H1 (cell line): ENCODE results near the gene ETV1. TPM values are rescaled to one million over a fixed set of nuclear protein-coding genes. Genes with fewer than 3 reads are reported as not detected.
A peak's percentile ranks its signal among the peaks of the same experiment; 100 is the strongest.

Experiments used
- CTCF ChIA-PET: fragments of 300-600 bp; sonication (Branson Sonifier 250); formaldehyde crosslinking; loops from one replicate; lab custom pipeline; 2021; ENCODE audit not compliant: partially characterized antibody; lab: Charles Lee
- POLR2A ChIA-PET: fragments of 300-600 bp; sonication (Branson Sonifier 250); formaldehyde crosslinking; loops from one replicate; lab custom pipeline; 2021; ENCODE audit warnings: inconsistent platforms; ENCODE audit not compliant: partially characterized antibody; lab: Charles Lee
- DNase-seq, 2 experiments: peaks; one replicate each; pipeline versions ENCODE4 v3.0.0 to v3.0.0-alpha.2; 2010 to 2022; ENCODE audit warnings: low spot score in 2 of 2, low read depth in 1 of 2, mixed read lengths in 1 of 2
- FAIRE-seq: peaks from 2 replicates; lab custom pipeline; 2011; peaks lifted over from hg19 to GRCh38; lab: Jason Lieb, UNC
- H2AFZ ChIP-seq: 2 replicates; pipeline ENCODE4 v1.8.1; 2012; ENCODE audit warnings: low read length, inconsistent platforms
- H2AK5ac ChIP-seq: 2 replicates; pipeline ENCODE4 v1.6.1; 2013; ENCODE audit warnings: low read depth, low read length
- H2BK120ac ChIP-seq: replicated peaks from 2 replicates; pipeline ENCODE3; 2013; ENCODE audit warnings: low read depth, low read length, inconsistent platforms
- H2BK12ac ChIP-seq: 2 replicates; pipeline ENCODE4 v1.6.1; 2013; ENCODE audit warnings: low read depth, low read length
- H2BK15ac ChIP-seq: 2 replicates; pipeline ENCODE4 v1.6.1; 2013; ENCODE audit warnings: low read length
- H2BK20ac ChIP-seq: 2 replicates; pipeline ENCODE4 v1.6.1; 2013; ENCODE audit warnings: low read length
- H2BK5ac ChIP-seq: 2 replicates; pipeline ENCODE4 v1.6.1; 2013; ENCODE audit warnings: low read depth, low read length
- H3K14ac ChIP-seq: 2 replicates; pipeline ENCODE4 v1.6.1; 2013; ENCODE audit warnings: inconsistent platforms; ENCODE audit not compliant: insufficient read length
- H3K18ac ChIP-seq: 2 replicates; pipeline ENCODE4 v1.6.1; 2013; ENCODE audit warnings: low read length; ENCODE audit errors: extremely low read depth
- H3K23ac ChIP-seq: 2 replicates; pipeline ENCODE4 v1.6.1; 2013; ENCODE audit warnings: inconsistent platforms; ENCODE audit not compliant: insufficient read length
- H3K23me2 ChIP-seq: 2 replicates; pipeline ENCODE4 v1.6.1; 2013; ENCODE audit warnings: low read depth, low read length
- H3K27ac ChIP-seq: 2 replicates; pipeline ENCODE4 v1.6.1; 2011; ENCODE audit warnings: low read depth, low read length, inconsistent platforms
- H3K27me3 ChIP-seq, 4 experiments: replicated peaks in 1 of 4; 1 replicate in 1 of 4; 2 replicates in 3 of 4; pipeline versions ENCODE4 v1.6.1 to v1.8.1; 2011 to 2013; ENCODE audit warnings: low read length in 3 of 4, mild to moderate bottlenecking in 3 of 4, inconsistent platforms in 2 of 4, mixed read lengths in 2 of 4, moderate library complexity in 1 of 4; ENCODE audit not compliant: control insufficient read depth in 3 of 4, insufficient read depth in 3 of 4; ENCODE audit errors: extremely low read depth in 1 of 4
- H3K36me3 ChIP-seq, 4 experiments: 2 replicates each; pipeline versions ENCODE4 v1.6.1 to v1.8.1; 2011 to 2013; ENCODE audit warnings: mild to moderate bottlenecking in 4 of 4, low read length in 3 of 4, moderate library complexity in 2 of 4, control low read depth in 1 of 4, inconsistent platforms in 1 of 4; ENCODE audit not compliant: insufficient read depth in 4 of 4, control insufficient read depth in 2 of 4
- H3K4ac ChIP-seq: replicated peaks from 2 replicates; pipeline ENCODE3; 2013; ENCODE audit warnings: low read length, low read depth, mixed read lengths, inconsistent platforms; ENCODE audit not compliant: insufficient read length
- H3K4me1 ChIP-seq, 4 experiments: replicated peaks in 1 of 4; 1 replicate in 1 of 4; 2 replicates in 3 of 4; pipeline versions ENCODE4 v1.6.1 to v1.8.1; 2011 to 2013; ENCODE audit warnings: low read length in 3 of 4, inconsistent platforms in 2 of 4, mixed read lengths in 1 of 4; ENCODE audit not compliant: insufficient read depth in 4 of 4, control insufficient read depth in 3 of 4
- H3K4me2 ChIP-seq, 2 experiments: 2 replicates each; pipeline versions ENCODE4 v1.6.1 to v1.8.1; 2011 to 2013; ENCODE audit warnings: low read depth in 2 of 2, low read length in 2 of 2, control low read depth in 1 of 2, inconsistent platforms in 1 of 2, mild to moderate bottlenecking in 1 of 2; ENCODE audit not compliant: insufficient read depth in 1 of 2
- H3K4me3 ChIP-seq, 4 experiments: fragments of 200-600, 300-600 bp in 1 of 4; sonication (generic), shearing (Covaris generic), sonication (Bioruptor Twin) in 1 of 4; 2 replicates each; pipeline versions ENCODE4 v1.5.1 to v1.8.1; 2011 to 2016; ENCODE audit warnings: low read length in 4 of 4, low read depth in 3 of 4, control low read depth in 2 of 4, inconsistent platforms in 2 of 4, mild to moderate bottlenecking in 2 of 4, mixed read lengths in 1 of 4, moderate library complexity in 1 of 4; ENCODE audit not compliant: insufficient read depth in 2 of 4; ENCODE audit errors: extremely low read depth in 1 of 4
- H3K56ac ChIP-seq: replicated peaks from 2 replicates; pipeline ENCODE3; 2013; ENCODE audit warnings: low read depth, mild to moderate bottlenecking, mixed read lengths, low read length, inconsistent platforms; ENCODE audit not compliant: insufficient read length
- H3K79me1 ChIP-seq: 2 replicates; pipeline ENCODE4 v1.6.1; 2013; ENCODE audit warnings: low read depth, low read length, control low read depth
- H3K79me2 ChIP-seq, 2 experiments: 2 replicates each; pipeline versions ENCODE4 v1.6.1 to v1.8.1; 2012 to 2013; ENCODE audit warnings: low read length in 2 of 2, mild to moderate bottlenecking in 2 of 2, inconsistent platforms in 1 of 2; ENCODE audit not compliant: insufficient read depth in 2 of 2, control insufficient read depth in 1 of 2
- H3K9ac ChIP-seq, 4 experiments: replicated peaks in 1 of 4; 1 replicate in 1 of 4; 2 replicates in 3 of 4; pipeline versions ENCODE4 v1.6.1 to v1.8.1; 2011 to 2013; ENCODE audit warnings: low read depth in 3 of 4, low read length in 3 of 4, control low read depth in 2 of 4, mild to moderate bottlenecking in 2 of 4, moderate library complexity in 2 of 4, inconsistent platforms in 1 of 4; ENCODE audit errors: extremely low read depth in 1 of 4
- H3K9me3 ChIP-seq, 2 experiments: 2 replicates each; pipeline versions ENCODE4 v1.6.1 to v1.8.1; 2012 to 2013; ENCODE audit warnings: mild to moderate bottlenecking in 2 of 2, moderate library complexity in 2 of 2, control low read depth in 1 of 2, inconsistent platforms in 1 of 2, low read depth in 1 of 2, low read length in 1 of 2, mixed read lengths in 1 of 2; ENCODE audit not compliant: insufficient read depth in 2 of 2
- H4K20me1 ChIP-seq, 2 experiments: replicated peaks in 1 of 2; 2 replicates each; pipeline versions ENCODE3 to v1.8.1; 2011 to 2013; ENCODE audit warnings: inconsistent platforms in 2 of 2, low read length in 2 of 2, mild to moderate bottlenecking in 1 of 2; ENCODE audit not compliant: insufficient read depth in 2 of 2, control insufficient read depth in 1 of 2
- H4K5ac ChIP-seq: 2 replicates; pipeline ENCODE4 v1.6.1; 2013; ENCODE audit warnings: low read length, low read depth, mixed read lengths, inconsistent platforms; ENCODE audit not compliant: insufficient read length
- H4K8ac ChIP-seq: 2 replicates; pipeline ENCODE4 v1.8.0; 2013; ENCODE audit warnings: mild to moderate bottlenecking, moderate library complexity, low read length, inconsistent platforms; ENCODE audit not compliant: insufficient read depth; ENCODE audit errors: extremely low read depth
- H4K91ac ChIP-seq: replicated peaks from 2 replicates; pipeline ENCODE3; 2013; ENCODE audit warnings: low read length, mixed read lengths, inconsistent platforms; ENCODE audit not compliant: insufficient read length
- ATF2 ChIP-seq: IDR thresholded peaks from 2 replicates; pipeline ENCODE4 v1.6.1; 2012; ENCODE audit warnings: low read length, inconsistent platforms
- BACH1 ChIP-seq: IDR thresholded peaks from 2 replicates; pipeline ENCODE4 v1.6.1; 2012; ENCODE audit warnings: low read length, improper control_type of control experiment
- BRCA1 ChIP-seq: IDR thresholded peaks from 2 replicates; pipeline ENCODE4 v1.6.1; 2012; ENCODE audit warnings: low read depth, low read length, improper control_type of control experiment
- CTBP2 ChIP-seq: IDR thresholded peaks from 2 replicates; pipeline ENCODE4 v1.7.0; 2011; ENCODE audit warnings: borderline replicate concordance, mild to moderate bottlenecking, moderate library complexity, mixed read lengths, low read length; ENCODE audit not compliant: insufficient read depth, insufficient read length
- EP300 ChIP-seq, 2 experiments: IDR thresholded peaks; 1 replicate in 1 of 2; 2 replicates in 1 of 2; pipeline ENCODE4 v1.6.1; 2011 to 2012; ENCODE audit warnings: low read depth in 2 of 2, low read length in 2 of 2, mild to moderate bottlenecking in 2 of 2, borderline replicate concordance in 1 of 2, inconsistent platforms in 1 of 2, moderate library complexity in 1 of 2
- GABPA ChIP-seq: IDR thresholded peaks from 2 replicates; pipeline ENCODE4 v1.6.1; 2011; ENCODE audit warnings: mild to moderate bottlenecking, low read length, moderate library complexity, borderline replicate concordance; ENCODE audit not compliant: insufficient read depth
- KDM5A ChIP-seq: fragments of 200-600 bp; IDR thresholded peaks from 2 replicates; pipeline ENCODE4 v1.7.1; 2012; ENCODE audit warnings: mild to moderate bottlenecking, low read length, inconsistent platforms, mixed read lengths
- TAF7 ChIP-seq: optimal IDR thresholded peaks from 2 replicates; pipeline ENCODE3; 2011; ENCODE audit warnings: low read depth, mild to moderate bottlenecking, inconsistent platforms, low read length, moderate library complexity, borderline replicate concordance
- TBP ChIP-seq: IDR thresholded peaks from 2 replicates; pipeline ENCODE4 v1.6.1; 2011; ENCODE audit warnings: low read depth, low read length, improper control_type of control experiment
- WGBS, 2 experiments: shearing (Covaris generic) in 1 of 2; methylation state at CpG; one replicate each; pipeline versions ENCODE4 v1.1.6 to v1.1.7; 2013 to 2015; ENCODE audit warnings: low lambda C conversion rate in 2 of 2, mixed read lengths in 2 of 2, inconsistent platforms in 1 of 2, low coverage in 1 of 2, missing lambda C conversion rate in 1 of 2; ENCODE audit not compliant: insufficient replicate concordance in 2 of 2, insufficient coverage in 1 of 2, insufficient read length in 1 of 2; ENCODE audit errors: extremely low coverage in 1 of 2, missing lambda C conversion rate in 1 of 2; 5-methylcytosine and 5-hydroxymethylcytosine counted together
- polyA plus RNA-seq, 7 experiments: library from polyadenylated mRNA; depleted of rRNA in 3 of 7; stranded (reverse) in 5 of 7; unstranded in 2 of 7; fragments of >200 nt in 5 of 7; fragments of 200-250 nt in 2 of 7; gene quantifications; 1 replicate in 5 of 7; 2 replicates in 1 of 7; 4 replicates in 1 of 7; pipeline versions ENCODE4 v1.2.1 to v1.2.3, GENCODE V29; 2011 to 2013; ENCODE audit warnings: missing spikeins in 2 of 7, mixed read lengths in 2 of 7
- total RNA-seq: library from RNA; stranded (reverse); fragmentation: NEBNext Ultra II Directional; extraction: Animal tissue kit (Norgen Biotek cat#: 25700); gene quantifications from 2 replicates; pipeline ENCODE4 v1.2.1, GENCODE V29; 2021

Gene ETV1
- total and polyA plus RNA-seq, 2 of the 8 experiments (the other 6 are each of a cell fraction or from before 2014, with no cell fraction given) = 58.3 to 91.2 TPM

GRCh38 chr7:13990319-13990983 lies 985 bp upstream of the ETV1 start:
- POLR2A ChIA-PET = interaction anchor here (0.6 to 4.1 kb wide), 16 partner anchors 9 to 468 kb away, joined by 3 to 48 read pairs (median 5); no protein-coding TSS in a partner anchor
- H2BK12ac ChIP-seq = peak overlapping the region; percentile 62
- peak overlapping the region; percentile 76 for H3K27ac ChIP-seq
- peak overlapping the region; percentile 86 to 99 for H3K4me2 ChIP-seq
- H3K14ac ChIP-seq = no peak overlapping the region
- DNase-seq (peak in 1 of 2 experiments; percentile 80), FAIRE-seq (peak; percentile 87)
- H3K23me2 ChIP-seq = peaks cover 14% of the 10 kb centered on the region
- no peaks in the 10 kb centered on the region for H4K20me1 ChIP-seq
- peak overlapping the region; percentile 75 to 85 (median 78) for H3K4me3 ChIP-seq
- peak overlapping the region; percentile 12 for H3K56ac ChIP-seq
- H3K23ac ChIP-seq = no peak overlapping the region
- peaks cover 0 to 7% (median 0%) of the 10 kb centered on the region in 4 experiments; a peak in 1 of 8 replicates for H3K36me3 ChIP-seq
- peak overlapping the region; percentile 27; the same call in 1 of the 2 replicates for H2AK5ac ChIP-seq
- peaks cover 0 to 28% of the 10 kb centered on the region in 2 experiments; a peak in 2 of 4 replicates for H3K79me2 ChIP-seq
- CTCF ChIA-PET = interaction anchor here (0.5 to 2.1 kb wide), 13 partner anchors 8 to 745 kb away, joined by 3 to 11 read pairs (median 5); no protein-coding TSS in a partner anchor
- peak overlapping the region; percentile 35 to 87 (median 78) for H3K9ac ChIP-seq
- H3K18ac ChIP-seq = peak overlapping the region; percentile 91; the same call in 1 of the 2 replicates
- H2BK120ac ChIP-seq = peak overlapping the region; percentile 8
- peak overlapping the region; percentile 35 for H4K91ac ChIP-seq
- no peaks in the 10 kb centered on the region for H3K27me3 ChIP-seq
- H3K79me1 ChIP-seq = no peaks in the 10 kb centered on the region
- H2BK5ac ChIP-seq = peak overlapping the region; percentile 94
- H4K8ac ChIP-seq = no peak overlapping the region
- peak overlapping the region; percentile 68; the same call in 1 of the 2 replicates for H2AFZ ChIP-seq
- no peak overlapping the region for H4K5ac ChIP-seq
- H3K9me3 ChIP-seq = no peaks in the 10 kb centered on the region
- no peak overlapping the region; the same call in 1 of the 2 replicates for H2BK20ac ChIP-seq
- peak overlapping the region; percentile 33 for H3K4ac ChIP-seq
- peak overlapping the region; percentile 89 for H2BK15ac ChIP-seq
- peaks cover 0 to 3% (median 2%) of the 10 kb centered on the region in 4 experiments; a peak in 4 of 7 replicates for H3K4me1 ChIP-seq
- 2% methylated on average over 24 of the region's 24 CpGs; no CpG with 5 or more reads in 1 of the 2 experiments for WGBS, 2 experiments
- TF ChIP-seq BRCA1 (no peak), CTBP2 (no peak), KDM5A (no peak), GABPA (no peak), TBP (peak; percentile 81), ATF2 (0 out of 2 replicates have a peak, but pooled peaks have one; percentile 15), TAF7 (no peak), EP300 (IDR thresholded peaks at IDR 0.05; ENCODE audit: borderline replicate concordance in 1 of 2, low read depth in 2 of 2, low read length in 2 of 2) (0 out of 3 replicates have a peak, but pooled peaks of 1 of the 2 experiments have one; percentile 23), BACH1 (no peak)
